ENCODE data around the gene FAT2.

Gene FAT2

DNA sequence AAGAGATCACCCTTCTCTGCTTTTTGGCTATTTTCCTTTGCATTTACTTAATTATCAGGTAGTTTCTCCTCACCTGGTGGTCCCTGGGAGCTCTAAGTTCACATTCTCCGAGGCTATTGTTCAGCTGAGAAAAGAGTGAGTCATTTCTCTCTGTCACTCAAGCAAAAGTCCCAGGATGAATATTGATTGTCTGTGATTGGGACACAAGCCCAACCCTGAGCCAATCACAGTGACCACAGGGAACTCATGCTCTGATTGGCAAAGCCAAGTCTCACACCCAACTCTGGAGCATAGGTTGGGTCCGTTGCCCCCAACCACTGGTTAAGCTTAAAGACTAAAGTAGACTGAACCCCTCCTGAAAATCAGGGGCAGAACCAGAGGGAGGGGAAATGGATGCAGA lies 27.8 kb upstream of the FAT2 start:
- TF ChIP-seq, protein P1, sequence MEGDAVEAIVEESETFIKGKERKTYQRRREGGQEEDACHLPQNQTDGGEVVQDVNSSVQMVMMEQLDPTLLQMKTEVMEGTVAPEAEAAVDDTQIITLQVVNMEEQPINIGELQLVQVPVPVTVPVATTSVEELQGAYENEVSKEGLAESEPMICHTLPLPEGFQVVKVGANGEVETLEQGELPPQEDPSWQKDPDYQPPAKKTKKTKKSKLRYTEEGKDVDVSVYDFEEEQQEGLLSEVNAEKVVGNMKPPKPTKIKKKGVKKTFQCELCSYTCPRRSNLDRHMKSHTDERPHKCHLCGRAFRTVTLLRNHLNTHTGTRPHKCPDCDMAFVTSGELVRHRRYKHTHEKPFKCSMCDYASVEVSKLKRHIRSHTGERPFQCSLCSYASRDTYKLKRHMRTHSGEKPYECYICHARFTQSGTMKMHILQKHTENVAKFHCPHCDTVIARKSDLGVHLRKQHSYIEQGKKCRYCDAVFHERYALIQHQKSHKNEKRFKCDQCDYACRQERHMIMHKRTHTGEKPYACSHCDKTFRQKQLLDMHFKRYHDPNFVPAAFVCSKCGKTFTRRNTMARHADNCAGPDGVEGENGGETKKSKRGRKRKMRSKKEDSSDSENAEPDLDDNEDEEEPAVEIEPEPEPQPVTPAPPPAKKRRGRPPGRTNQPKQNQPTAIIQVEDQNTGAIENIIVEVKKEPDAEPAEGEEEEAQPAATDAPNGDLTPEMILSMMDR (IDR thresholded peaks at IDR 0.05): no peak

DNA sequence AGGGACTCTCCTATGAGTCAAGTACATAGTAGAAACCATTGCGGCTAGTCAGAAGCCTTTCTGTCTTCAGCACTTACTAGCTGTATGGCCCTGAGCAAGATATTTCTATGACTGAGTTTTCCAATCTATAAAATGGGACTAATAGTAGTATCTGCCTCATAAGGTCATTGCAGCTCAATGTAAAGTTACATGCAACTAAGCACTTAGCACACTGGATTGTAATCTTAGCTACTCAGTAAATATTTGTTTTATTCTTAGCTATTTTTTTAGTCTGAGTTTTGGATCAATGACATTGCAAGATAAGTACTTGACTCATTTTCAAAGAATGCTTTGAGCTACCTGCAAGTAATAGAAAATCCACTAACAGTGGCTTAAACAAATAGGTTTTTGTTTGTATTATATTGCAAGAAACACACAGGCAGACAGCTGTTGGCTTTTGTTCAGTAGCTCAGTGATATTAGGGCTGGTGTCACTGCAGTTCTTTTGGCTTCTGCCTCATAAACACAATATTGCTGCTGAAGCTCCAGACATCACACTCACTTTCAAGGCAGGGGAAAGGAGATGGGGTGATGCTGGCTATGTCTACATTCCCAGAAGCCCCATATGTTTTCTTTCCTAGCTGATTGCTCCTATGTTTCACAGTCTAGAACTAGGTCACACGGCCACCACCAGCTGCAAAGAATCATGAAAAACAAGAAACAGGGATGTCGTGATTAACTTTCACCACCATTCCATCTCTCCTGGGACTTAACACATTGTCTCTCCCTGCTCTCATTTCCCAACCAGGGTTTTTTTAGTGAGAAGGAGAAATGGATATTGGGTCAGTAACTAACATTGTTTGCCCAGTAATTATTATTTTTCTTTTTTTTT lies 26.9 kb upstream of the FAT2 start:
- TF ChIP-seq, protein P1 (IDR thresholded peaks at IDR 0.05): no peak

DNA sequence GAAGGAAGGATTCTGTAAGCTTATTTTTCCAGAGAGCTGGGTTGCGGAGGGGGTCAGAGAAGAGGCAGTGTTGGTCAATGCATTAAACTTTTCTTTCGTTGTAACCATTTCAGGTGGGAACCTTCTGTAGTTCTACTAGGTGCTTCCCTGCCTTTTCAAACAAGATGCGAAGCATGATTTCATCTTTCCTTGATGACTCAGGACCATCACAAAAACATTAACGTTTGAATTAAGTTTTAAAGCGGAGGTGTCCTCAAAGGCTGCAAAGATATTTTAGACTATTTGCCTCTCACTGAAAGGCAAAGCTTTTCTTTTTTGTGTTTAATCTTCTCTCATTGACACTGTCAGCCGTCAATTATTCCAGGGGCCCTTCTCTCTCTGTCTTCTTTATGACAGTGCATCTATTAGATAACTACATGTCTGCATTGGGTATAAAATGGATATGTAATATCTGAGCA lies 26.3 kb upstream of the FAT2 start:
- TF ChIP-seq, protein P1 (IDR thresholded peaks at IDR 0.05): no peak

DNA sequence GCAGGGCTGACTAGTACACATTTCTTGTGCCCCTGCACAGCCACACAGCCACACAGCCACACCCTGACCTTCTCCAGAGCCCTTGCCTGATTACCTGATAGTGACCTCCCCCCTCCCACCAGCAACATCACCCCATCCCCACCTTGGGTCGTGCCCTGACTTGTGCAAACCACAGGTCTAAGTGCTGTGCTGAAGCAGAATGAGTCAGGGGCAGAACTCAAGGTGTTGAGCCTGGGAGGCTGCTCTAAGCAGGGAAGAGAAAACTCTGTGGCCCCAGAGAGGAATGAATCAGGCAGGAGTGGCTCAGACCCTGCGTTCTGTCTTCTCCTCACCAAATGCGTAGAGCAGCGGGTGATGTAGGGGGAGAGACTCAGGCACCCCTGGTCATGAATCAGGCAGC lies 24.3 kb upstream of the FAT2 start:
- TF ChIP-seq, protein P1 (IDR thresholded peaks at IDR 0.05): no peak

DNA sequence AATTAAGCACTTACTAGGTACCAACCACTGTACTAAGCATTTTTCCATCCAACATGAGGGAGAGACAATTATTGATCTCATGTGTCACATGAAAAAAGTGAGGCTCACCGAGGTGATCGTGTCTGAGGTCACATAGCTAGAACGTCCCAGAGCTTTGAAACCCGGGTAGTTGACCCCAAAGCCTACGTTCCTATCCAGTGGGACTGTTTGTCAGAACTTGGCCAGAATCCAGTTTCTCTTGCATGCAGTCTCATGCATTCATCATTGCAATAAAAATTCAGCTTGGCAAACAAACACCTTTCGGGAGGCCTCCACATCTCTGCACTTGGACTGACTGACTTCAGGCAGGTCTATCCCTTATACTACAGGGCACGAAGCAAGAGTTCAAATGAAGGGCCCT lies 23.4 kb upstream of the FAT2 start:
- TF ChIP-seq, protein P1 (IDR thresholded peaks at IDR 0.05): no peak

DNA sequence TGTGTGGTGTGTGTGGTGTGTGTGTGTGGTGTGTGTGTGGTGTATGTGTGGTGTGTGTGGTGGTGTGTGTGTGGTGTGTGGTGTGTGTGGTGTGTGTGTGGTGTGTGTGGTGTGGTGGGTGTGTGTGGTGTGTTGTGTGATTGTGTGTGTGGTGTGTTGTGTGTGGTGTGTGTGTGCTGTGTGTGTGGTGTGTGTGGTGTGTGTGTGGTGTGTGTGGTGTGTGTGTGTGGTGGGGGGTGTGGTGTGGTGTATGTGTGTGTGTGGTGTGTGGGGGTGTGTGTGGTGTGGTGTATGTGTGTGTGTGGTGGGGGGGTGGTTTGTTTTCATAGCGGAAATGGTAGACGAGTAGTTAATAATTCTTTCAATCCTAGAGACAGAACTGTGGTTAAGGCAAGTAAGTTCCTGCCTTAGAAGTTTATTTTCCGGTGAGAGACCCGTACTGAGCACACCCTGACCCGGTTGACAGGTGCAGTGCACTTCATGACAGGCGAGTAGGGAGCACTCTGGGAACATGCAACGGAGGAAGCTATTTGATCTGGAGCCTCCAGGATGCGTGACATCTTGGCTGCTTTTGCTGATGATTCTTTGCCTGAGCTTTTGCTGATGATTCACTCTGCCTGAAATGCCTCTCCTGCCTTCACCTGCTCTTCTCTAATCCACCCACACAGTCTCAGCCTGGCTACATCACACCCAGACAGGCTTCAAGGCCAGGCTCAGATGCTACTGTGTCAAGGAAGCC lies 21.7 kb upstream of the FAT2 start:
- TF ChIP-seq, protein P1 (IDR thresholded peaks at IDR 0.05): no peak

DNA sequence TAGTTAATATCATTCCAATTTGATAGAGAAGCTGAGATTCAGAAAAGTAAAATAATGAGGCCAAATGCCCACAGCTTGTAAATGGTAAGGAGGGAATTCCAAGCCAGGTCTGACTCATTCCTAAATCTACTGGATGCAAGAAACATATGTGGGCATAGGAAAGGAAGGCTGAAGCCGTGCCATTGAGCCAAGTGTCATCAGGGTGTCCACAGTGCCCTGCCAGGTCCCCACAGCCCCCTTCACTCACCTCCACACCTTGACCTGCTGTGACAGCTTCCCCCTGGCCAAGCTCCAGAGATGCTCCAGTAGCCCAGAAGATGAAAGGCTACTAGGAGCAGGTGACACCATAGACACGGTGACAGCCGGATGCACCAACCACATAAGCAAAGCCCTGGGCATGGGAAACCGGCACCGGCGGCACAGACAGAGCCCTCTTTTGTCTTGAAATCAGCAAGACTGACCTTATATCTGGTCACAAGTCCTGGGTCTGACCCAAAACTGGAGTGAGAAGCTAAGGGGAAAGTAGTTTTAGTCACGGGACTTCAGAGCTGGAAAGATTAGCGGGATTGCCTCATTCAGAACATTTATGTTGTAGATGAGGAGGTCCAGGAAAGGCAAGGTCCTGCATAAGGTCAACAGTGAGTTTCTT lies 20.1 kb upstream of the FAT2 start:
- TF ChIP-seq, protein P1 (IDR thresholded peaks at IDR 0.05): no peak

Data from LNCAP (cell line).